Measurements from ENCODE around the gene GAREM1. TPM values are rescaled to one million over a fixed set of nuclear protein-coding genes. Genes with fewer than 3 reads are reported as not detected.
"Not testable (repeated sequence)": the region's sequence is repeated elsewhere in the genome, so short reads cannot be mapped to it uniquely, and the experiment has no call there.

Gene GAREM1
- polyA plus RNA-seq, 6 donors from 2014 or later: 0.66 to 1.8 (median 0.77) TPM; not detected in 3

DNA sequence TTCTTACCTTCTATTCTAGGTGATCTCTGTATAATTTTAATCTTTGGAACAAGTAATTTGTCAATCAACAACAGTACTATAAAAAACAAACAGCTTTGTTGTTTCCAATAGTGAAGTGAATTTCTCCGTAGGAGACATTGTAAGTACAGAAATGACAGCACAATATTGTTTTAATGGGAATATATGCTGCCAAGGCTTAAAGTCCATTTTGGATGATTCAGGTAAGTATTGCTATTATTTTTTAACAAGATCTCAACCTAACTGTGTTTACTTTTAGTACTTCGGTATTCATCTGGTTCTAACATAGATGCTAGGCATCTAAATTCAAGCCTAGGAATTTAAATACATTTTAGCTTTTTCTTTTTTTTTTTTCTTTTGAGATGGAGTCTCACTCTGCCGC lies 175.1 kb downstream of the GAREM1 start:
- ATAC-seq (ENCODE audit: low read depth in 2 of 2) (no peak), DNase-seq (no peak)
- no peaks in the 10 kb centered on the region for H3K4me1 Mint-ChIP-seq
- H3K9me3 Mint-ChIP-seq: peaks cover 0 to 3% (median 0%) of the 10 kb centered on the region in 7 donors
- no peak overlapping the region for H3K4me3 Mint-ChIP-seq
- no peak overlapping the region for H3K27ac Mint-ChIP-seq
- H3K36me3 Mint-ChIP-seq: no peaks in the 10 kb centered on the region
- H3K27me3 Mint-ChIP-seq: peaks cover 4 to 18% (median 11%) of the 10 kb centered on the region in 3 donors

DNA sequence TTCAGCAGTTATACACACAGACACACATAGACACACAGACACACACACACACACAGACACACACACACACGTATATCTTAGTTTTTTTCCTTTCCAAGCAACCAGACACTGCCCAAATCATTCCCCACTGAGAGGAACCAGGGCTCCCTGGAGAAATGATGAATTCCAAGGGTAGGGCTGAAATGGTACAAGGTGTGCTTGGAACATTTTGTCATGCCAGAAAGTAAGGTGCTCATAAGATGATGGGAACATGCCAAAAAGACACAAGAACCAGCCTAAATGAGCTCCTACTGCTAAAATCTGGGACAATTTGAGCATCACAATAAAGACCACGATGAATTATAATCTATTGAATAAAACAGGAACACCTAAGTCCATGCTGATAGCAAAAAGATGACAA lies 177.6 kb downstream of the GAREM1 start:
- DNase-seq: no peak
- no peak overlapping the region for H3K4me3 Mint-ChIP-seq
- H3K9me3 Mint-ChIP-seq: peaks cover 0 to 3% (median 0%) of the 10 kb centered on the region in 7 donors
- ATAC-seq (ENCODE audit: low read depth in 2 of 2): no peak
- no peaks in the 10 kb centered on the region for H3K36me3 Mint-ChIP-seq
- no peak overlapping the region for H3K27ac Mint-ChIP-seq
- no peaks in the 10 kb centered on the region for H3K4me1 Mint-ChIP-seq
- peaks cover 4 to 15% (median 11%) of the 10 kb centered on the region in 3 donors for H3K27me3 Mint-ChIP-seq

DNA sequence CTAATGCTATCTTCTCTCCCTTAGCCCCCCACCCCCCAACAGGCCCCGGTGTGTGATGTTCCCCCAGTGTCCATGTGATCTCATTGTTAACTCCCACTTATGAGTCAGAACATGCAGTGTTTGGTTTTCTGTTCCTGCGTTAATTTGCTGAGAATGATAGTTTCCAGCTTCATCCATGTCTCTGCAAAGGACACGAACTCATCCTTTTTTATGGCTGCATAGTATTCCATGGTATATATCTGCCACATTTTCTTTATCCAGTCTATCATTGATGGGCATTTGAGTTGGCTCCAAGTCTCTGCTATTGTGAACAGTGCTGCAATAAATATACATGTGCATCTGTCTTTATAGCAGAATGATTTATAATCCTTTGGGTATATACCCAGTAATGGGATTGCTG lies 179.1 kb downstream of the GAREM1 start:
- H3K9me3 Mint-ChIP-seq; H3K4me1 Mint-ChIP-seq; DNase-seq; H3K27ac Mint-ChIP-seq; ATAC-seq (ENCODE audit: low read depth in 2 of 2); H3K27me3 Mint-ChIP-seq; H3K4me3 Mint-ChIP-seq; H3K36me3 Mint-ChIP-seq: not testable (repeated sequence)

DNA sequence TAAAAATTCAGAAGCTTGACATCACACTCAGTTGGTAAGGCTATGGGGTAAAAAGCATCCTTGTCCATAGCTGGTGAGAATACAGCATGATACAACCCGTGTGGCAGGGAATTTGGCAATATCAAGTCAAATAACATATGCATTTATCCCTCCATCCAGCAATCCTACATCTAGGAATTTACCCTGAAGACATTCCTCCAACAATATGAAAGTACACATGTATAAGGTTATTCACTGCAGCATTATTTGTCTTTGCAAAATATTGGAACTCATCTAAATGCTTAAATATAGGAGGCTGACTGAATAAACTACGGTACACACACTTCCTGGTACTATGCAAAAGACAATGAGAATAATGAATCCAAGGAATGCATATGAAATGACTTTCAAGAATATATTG lies 179.9 kb downstream of the GAREM1 start:
- DNase-seq (no peak), ATAC-seq (ENCODE audit: low read depth in 2 of 2) (no peak)
- no peaks in the 10 kb centered on the region for H3K36me3 Mint-ChIP-seq
- H3K27ac Mint-ChIP-seq: no peak overlapping the region
- no peaks in the 10 kb centered on the region for H3K4me1 Mint-ChIP-seq
- H3K27me3 Mint-ChIP-seq: peaks cover 0 to 4% (median 2%) of the 10 kb centered on the region in 3 donors
- H3K4me3 Mint-ChIP-seq: no peak overlapping the region
- peaks cover 0 to 3% (median 0%) of the 10 kb centered on the region in 7 donors for H3K9me3 Mint-ChIP-seq

DNA sequence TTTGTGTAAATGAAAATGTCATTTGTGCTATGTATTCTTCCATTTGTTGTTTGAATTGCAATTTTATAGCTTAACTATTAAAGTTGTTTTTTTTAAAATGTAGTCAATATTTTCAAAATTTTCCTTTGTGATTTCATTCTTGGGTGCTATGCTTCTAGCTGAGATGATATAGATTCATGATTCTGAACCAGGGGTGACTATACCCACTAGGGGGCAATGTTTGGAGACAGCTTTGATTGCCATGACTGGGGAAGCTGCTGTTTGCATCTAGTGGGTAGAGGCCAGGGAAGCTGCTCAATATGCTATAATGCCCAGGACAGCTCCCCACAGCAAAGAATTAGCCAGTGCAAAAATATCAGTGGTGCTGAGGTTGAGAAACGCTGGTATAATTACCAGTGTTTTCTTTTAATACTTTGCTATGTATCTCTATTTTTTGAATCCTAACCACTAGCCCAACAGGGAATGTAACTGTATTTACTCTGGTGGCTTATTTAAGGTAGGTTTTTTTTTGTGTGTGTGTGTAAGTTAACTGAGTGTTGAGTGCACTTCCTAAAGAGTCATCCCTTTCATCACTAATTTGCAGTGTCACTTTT lies 181.1 kb downstream of the GAREM1 start:
- Mint-ChIP-seq H3K4me3 (no peak overlapping the region), H3K27me3 (peaks cover 0 to 11% (median 4%) of the 10 kb centered on the region in 3 donors), H3K27ac (peak overlapping the region in 1 of 6 donors; percentile 39), H3K4me1 (no peaks in the 10 kb centered on the region), H3K9me3 (peaks cover 0 to 3% (median 0%) of the 10 kb centered on the region in 7 donors), H3K36me3 (no peaks in the 10 kb centered on the region)
- no peak for ATAC-seq (ENCODE audit: low read depth in 2 of 2)
- no peak for DNase-seq

DNA sequence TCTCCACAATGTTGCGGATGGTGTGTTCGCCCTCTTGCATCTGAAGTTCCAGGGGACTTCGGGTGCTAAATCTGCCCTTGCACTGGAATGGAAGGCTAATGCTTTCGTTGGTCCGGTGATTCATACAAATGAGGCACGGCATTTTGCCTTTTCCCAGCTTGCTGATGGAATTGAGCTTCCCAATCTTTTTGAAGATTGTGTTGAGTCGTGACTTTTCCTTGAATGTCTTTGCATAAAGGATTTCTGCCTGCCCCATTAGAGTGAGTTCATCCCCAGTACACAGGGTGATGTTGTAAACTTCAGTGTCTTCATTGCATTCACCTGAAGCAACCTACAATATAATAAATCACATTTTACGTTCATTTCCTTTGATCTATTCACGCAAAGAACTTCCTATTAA lies 182.8 kb downstream of the GAREM1 start:
- no peak for DNase-seq
- no peaks in the 10 kb centered on the region for H3K4me1 Mint-ChIP-seq
- peaks cover 0 to 11% (median 0%) of the 10 kb centered on the region in 3 donors for H3K27me3 Mint-ChIP-seq
- no peak overlapping the region for H3K27ac Mint-ChIP-seq
- H3K36me3 Mint-ChIP-seq: no peaks in the 10 kb centered on the region
- H3K9me3 Mint-ChIP-seq: peaks cover 0 to 3% (median 0%) of the 10 kb centered on the region in 7 donors
- no peak for ATAC-seq (ENCODE audit: low read depth in 2 of 2)
- H3K4me3 Mint-ChIP-seq: no peak overlapping the region

DNA sequence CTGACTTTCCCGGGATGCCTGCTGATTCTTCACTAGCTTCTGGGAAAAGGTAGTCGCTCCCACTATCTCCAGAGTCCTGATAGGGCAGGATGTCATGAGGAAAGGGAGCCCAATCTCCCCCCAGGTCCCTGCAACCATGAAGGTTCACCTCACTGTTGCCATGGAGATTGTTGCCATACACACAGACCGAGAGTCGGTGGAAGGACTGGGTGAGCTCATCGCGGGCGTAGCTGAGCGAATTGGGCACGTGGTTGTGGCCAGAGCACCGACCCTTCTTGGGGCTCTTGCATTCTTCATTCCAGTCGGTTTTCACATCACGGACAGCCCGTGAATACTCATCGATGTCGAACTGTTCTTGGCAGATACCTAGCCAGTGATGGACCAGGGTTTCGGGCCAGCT lies 183.4 kb downstream of the GAREM1 start:
- Mint-ChIP-seq H3K4me3 (no peak overlapping the region), H3K27ac (no peak overlapping the region), H3K9me3 (peaks cover 0 to 3% (median 0%) of the 10 kb centered on the region in 7 donors), H3K27me3 (peaks cover 0 to 11% (median 0%) of the 10 kb centered on the region in 3 donors), H3K4me1 (no peaks in the 10 kb centered on the region), H3K36me3 (no peaks in the 10 kb centered on the region)
- DNase-seq (no peak), ATAC-seq (ENCODE audit: low read depth in 2 of 2) (no peak)

DNA sequence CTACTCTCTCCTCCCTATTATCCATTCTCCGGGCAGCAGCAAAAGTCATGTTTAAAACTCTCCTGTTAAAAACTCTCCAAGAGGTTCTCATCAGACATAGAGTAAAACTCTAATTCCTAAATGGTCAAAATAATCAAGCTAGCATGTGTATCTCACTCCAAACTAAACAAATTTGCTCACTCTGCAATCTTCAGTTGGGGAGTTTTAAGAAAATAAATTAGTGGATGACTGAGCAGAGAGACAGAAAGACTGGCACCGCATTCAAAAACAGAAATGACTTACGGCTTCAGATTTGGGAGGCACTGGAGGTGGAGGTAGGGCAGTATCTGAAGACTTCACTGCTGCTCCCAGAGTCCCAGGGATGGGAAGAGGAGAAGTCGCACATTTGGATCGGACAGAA lies 183.9 kb downstream of the GAREM1 start:
- no peaks in the 10 kb centered on the region for H3K4me1 Mint-ChIP-seq
- no peak overlapping the region for H3K4me3 Mint-ChIP-seq
- DNase-seq (no peak), ATAC-seq (ENCODE audit: low read depth in 2 of 2) (no peak)
- no peaks in the 10 kb centered on the region for H3K36me3 Mint-ChIP-seq
- H3K9me3 Mint-ChIP-seq: peaks cover 0 to 3% (median 0%) of the 10 kb centered on the region in 7 donors
- peaks cover 0 to 11% (median 0%) of the 10 kb centered on the region in 3 donors for H3K27me3 Mint-ChIP-seq
- H3K27ac Mint-ChIP-seq: no peak overlapping the region

DNA sequence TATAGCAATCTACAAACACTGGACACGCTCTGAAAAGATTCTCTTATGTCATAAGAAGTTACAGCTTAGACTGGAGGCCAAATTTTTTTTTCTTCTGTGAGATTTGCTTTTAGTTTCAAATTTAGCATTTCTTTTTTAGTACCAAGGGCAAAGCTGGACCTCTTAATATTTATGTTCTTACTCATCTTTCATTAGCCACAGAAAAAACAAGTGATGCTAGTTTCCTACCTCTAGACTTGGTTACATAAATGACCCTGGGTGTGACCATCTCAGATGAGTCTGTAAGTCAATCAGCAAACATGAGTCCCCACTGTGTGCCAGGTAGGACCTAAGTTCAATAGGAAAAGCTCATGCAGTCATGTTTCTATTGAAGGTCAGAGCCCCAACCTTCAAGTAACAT lies 186.4 kb downstream of the GAREM1 start:
- Mint-ChIP-seq H3K4me3 (no peak overlapping the region), H3K4me1 (no peaks in the 10 kb centered on the region), H3K9me3 (no peaks in the 10 kb centered on the region), H3K36me3 (no peaks in the 10 kb centered on the region), H3K27me3 (peaks cover 0 to 11% (median 0%) of the 10 kb centered on the region in 3 donors), H3K27ac (no peak overlapping the region)
- no peak for ATAC-seq (ENCODE audit: low read depth in 2 of 2)
- no peak for DNase-seq

DNA sequence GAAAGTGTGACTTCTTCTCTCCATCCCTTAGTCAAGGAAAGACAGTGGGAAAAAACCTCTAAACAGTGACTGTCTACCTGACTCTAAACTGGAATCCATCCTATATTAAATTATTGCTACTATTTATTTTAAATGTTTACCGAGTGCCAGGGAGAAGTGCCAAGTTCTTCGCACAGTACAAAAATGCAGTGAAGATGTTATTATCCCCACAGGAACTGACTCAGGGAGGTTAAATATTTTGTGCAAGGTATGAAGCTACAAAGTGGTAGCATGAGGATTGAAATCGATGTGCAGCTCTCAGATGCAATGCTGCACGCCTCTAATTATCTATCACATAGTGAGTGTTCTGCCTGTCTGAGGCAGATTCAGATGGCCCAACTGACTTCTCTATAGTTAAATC lies 189.8 kb downstream of the GAREM1 start:
- no peak overlapping the region for H3K4me3 Mint-ChIP-seq
- no peak overlapping the region for H3K27ac Mint-ChIP-seq
- no peaks in the 10 kb centered on the region for H3K9me3 Mint-ChIP-seq
- H3K36me3 Mint-ChIP-seq: no peaks in the 10 kb centered on the region
- DNase-seq (no peak), ATAC-seq (ENCODE audit: low read depth in 2 of 2) (no peak)
- peaks cover 7 to 21% (median 7%) of the 10 kb centered on the region in 3 donors for H3K27me3 Mint-ChIP-seq
- H3K4me1 Mint-ChIP-seq: no peaks in the 10 kb centered on the region

DNA sequence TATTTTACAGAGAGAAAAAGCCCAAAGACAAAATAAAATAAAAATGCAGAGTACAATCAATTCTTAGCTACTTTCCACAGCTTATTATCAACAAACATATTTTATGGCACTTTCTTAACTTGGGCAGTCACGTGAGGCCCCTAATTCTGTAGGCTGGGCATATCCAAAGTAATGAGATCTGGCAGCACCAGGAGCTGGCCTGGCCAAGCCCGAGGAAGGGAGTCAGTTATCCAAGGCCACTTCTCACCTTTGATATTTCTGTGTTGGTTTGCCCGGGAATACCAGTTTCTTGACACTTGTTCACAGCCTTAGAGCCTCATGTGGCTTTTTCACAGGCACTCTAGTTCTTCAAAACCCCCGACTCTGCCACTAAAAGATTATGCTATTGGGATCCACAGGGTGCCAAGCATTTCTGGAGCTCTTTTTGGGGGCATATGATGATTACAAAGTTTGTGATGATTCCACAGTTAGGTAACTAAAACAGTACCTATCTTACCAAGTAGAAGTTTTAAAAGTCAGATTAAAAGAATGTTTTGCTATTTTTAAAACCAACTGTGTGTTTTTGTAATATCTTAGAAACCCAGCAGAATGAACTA lies 190.4 kb downstream of the GAREM1 start:
- Mint-ChIP-seq H3K36me3 (no peaks in the 10 kb centered on the region), H3K27ac (no peak overlapping the region), H3K27me3 (peaks cover 7 to 15% (median 7%) of the 10 kb centered on the region in 3 donors), H3K4me1 (no peaks in the 10 kb centered on the region), H3K9me3 (no peaks in the 10 kb centered on the region), H3K4me3 (no peak overlapping the region)
- ATAC-seq (ENCODE audit: low read depth in 2 of 2) (no peak), DNase-seq (no peak)

DNA sequence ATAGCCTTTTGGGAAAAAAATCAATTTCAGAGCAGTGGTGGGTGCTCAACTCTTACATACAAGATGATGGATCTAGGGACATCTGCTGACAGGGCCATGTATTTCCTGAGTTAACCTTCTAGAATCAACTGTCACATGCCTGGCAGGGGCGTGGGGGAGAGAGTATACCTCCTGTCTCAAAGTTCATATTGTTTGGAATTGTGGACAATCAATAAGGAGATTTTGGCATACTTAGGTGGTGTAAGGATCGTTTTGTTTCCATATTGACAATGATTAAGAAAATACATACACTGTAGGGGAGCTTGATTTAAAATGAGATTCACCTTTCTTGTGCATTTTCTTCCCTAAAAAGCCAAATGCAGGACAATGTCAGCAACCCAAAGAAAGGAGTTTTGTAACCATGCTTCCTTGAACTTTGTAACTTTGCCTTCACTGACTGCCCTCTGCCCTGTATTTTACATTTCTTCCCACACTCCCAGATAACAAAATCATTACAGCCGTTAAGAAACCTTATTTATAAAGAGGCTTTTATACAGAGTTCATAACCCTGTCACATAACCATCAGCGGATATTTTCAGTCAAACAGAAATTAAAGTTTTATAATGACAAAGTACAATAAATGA lies 192.4 kb downstream of the GAREM1 start:
- no peaks in the 10 kb centered on the region for H3K36me3 Mint-ChIP-seq
- ATAC-seq (ENCODE audit: low read depth in 2 of 2) (no peak), DNase-seq (no peak)
- no peak overlapping the region for H3K27ac Mint-ChIP-seq
- no peak overlapping the region for H3K4me3 Mint-ChIP-seq
- H3K4me1 Mint-ChIP-seq: no peaks in the 10 kb centered on the region
- H3K9me3 Mint-ChIP-seq: no peaks in the 10 kb centered on the region
- peaks cover 7 to 17% (median 12%) of the 10 kb centered on the region in 3 donors for H3K27me3 Mint-ChIP-seq

DNA sequence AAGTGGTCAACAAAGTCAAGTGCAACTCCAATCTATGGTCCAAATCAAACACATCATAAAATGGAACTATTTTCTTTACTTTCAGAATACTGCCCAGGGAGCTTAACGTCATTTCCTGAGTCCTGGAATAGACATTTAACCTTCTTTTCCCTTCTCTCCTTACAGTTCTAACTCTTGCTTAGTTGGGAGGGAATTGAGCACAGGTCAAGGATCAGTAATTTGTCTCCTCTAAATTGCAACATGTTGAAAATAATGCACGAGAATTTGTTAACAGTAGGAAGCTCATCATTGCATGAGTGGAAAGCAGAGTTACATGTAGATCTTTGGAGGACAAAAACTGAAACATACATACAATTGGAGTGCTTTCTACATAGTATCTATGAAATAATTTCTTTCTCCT lies 193.1 kb downstream of the GAREM1 start:
- Mint-ChIP-seq H3K4me1 (no peaks in the 10 kb centered on the region), H3K27ac (no peak overlapping the region), H3K36me3 (no peaks in the 10 kb centered on the region), H3K9me3 (no peaks in the 10 kb centered on the region), H3K27me3 (peaks cover 7 to 17% (median 12%) of the 10 kb centered on the region in 3 donors), H3K4me3 (no peak overlapping the region)
- ATAC-seq (ENCODE audit: low read depth in 2 of 2) (no peak), DNase-seq (no peak)

DNA sequence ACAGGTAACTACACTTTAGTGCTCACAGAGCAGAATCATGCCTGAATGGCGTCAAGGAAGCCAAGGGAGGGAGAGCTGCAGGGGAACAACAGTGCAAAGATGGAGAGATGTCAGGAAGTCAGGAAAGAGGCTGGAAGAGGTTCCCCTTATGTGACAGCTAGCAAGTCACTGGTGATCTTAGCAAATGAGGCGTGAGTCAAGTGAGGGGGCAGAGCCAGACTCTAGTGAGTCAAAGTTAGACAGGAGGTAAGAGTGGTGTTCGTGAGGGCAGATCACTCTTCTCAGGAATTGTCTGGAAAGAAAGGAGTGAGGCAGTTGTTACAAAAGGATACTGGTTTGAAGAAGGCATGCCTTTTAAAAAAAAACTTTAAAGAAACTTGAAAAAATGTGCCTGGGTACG lies 193.8 kb downstream of the GAREM1 start:
- no peak overlapping the region for H3K27ac Mint-ChIP-seq

More for the DNA sequence above, 193.8 kb downstream of the GAREM1 start:
- DNase-seq (no peak), ATAC-seq (ENCODE audit: low read depth in 2 of 2) (no peak)
- Mint-ChIP-seq H3K27me3 (peaks cover 7 to 17% (median 12%) of the 10 kb centered on the region in 3 donors), H3K36me3 (no peaks in the 10 kb centered on the region), H3K4me3 (no peak overlapping the region), H3K4me1 (no peaks in the 10 kb centered on the region), H3K9me3 (no peaks in the 10 kb centered on the region)
